ENCODE results near the gene ADAMTSL3. TPM values are rescaled to one million over a fixed set of nuclear protein-coding genes. Genes with fewer than 3 reads are reported as not detected.

The ADAMTSL3 gene
- total and polyA plus RNA-seq, 8 donors, result 10.5 to 27.6 (median 17.4) TPM

DNA sequence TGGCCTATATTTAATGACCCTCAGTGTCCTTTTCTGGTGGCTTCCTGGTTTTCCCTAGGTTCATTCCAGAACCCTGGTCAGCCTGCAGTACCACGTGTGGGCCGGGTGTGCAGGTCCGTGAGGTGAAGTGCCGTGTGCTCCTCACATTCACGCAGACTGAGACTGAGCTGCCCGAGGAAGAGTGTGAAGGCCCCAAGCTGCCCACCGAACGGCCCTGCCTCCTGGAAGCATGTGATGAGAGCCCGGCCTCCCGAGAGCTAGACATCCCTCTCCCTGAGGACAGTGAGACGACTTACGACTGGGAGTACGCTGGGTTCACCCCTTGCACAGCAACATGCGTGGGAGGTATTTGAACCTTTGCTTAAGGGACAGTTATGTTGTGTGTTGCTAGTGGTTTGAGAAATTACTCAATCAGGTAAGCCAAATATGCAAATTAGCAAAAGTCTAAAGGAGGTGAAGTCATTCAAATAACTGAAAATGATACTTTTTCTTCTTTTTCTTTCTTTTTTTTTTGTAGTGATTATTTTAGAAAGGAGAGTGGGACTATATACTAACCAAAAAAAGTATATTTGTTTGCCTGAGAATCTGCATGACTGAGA lies 259.2 kb downstream of the ADAMTSL3 start:
- DNase-seq (peak in 1 of 4 donors; percentile 67), ATAC-seq (no peak)
- intact Hi-C loops (cut with DNase I), result no loop called here
- H3K9me3 ChIP-seq, result peaks cover 0 to 4% of the 10 kb centered on the region in 2 donors
- H3K27ac ChIP-seq, result no peak overlapping the region
- TF ChIP-seq, protein P1, sequence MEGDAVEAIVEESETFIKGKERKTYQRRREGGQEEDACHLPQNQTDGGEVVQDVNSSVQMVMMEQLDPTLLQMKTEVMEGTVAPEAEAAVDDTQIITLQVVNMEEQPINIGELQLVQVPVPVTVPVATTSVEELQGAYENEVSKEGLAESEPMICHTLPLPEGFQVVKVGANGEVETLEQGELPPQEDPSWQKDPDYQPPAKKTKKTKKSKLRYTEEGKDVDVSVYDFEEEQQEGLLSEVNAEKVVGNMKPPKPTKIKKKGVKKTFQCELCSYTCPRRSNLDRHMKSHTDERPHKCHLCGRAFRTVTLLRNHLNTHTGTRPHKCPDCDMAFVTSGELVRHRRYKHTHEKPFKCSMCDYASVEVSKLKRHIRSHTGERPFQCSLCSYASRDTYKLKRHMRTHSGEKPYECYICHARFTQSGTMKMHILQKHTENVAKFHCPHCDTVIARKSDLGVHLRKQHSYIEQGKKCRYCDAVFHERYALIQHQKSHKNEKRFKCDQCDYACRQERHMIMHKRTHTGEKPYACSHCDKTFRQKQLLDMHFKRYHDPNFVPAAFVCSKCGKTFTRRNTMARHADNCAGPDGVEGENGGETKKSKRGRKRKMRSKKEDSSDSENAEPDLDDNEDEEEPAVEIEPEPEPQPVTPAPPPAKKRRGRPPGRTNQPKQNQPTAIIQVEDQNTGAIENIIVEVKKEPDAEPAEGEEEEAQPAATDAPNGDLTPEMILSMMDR (IDR thresholded peaks at IDR 0.05), result no peak
- H3K27me3 ChIP-seq, result no peaks in the 10 kb centered on the region
- no peak overlapping the region for H3K4me3 ChIP-seq
- no peaks in the 10 kb centered on the region for H3K4me1 ChIP-seq
- H3K36me3 ChIP-seq, result no peaks in the 10 kb centered on the region

DNA sequence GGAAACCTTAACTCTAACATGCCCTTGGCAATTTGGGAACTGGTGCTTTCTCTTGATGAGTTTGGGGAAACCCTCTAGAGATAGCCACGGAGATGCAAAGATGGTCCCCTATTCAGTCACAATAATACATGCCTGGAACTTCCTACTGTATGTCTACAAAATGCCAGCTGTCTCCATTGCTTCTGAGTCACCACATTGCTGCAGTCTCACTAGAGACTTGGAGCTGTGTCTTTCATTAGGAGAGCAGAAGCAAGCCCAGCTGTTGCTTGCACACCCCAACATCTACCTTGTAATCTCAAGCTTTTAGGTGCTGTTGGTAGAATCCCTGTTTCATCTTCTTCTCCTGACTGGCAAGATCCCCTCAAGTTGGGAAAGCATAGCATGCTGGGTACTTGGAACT lies 261.0 kb downstream of the ADAMTSL3 start:
- H3K9me3 ChIP-seq, result no peaks in the 10 kb centered on the region
- H3K4me1 ChIP-seq, result no peaks in the 10 kb centered on the region
- TF ChIP-seq, protein P1 (IDR thresholded peaks at IDR 0.05), result no peak
- ATAC-seq (no peak), DNase-seq (no peak)
- H3K4me3 ChIP-seq, result no peak overlapping the region
- H3K36me3 ChIP-seq, result no peaks in the 10 kb centered on the region
- intact Hi-C loops (cut with DNase I), result no loop called here
- H3K27ac ChIP-seq, result no peak overlapping the region
- H3K27me3 ChIP-seq, result no peaks in the 10 kb centered on the region

DNA sequence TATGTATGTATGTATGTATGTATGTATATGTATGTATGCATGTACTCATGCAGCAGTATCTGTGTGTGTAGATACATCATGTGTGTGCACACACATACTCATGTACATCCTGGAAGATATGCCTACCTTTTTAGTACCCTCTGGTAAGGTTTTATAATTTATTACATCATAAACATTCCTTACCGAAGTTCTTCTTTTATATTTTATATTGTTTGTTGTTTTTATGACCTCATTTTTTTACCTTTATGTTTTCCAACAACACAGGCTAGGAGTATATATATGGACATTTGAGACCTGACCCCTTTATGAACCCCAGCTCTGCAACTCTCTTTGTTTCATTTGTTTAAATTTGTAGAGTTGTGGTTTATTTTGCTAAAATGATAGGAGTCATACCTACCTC lies 263.5 kb downstream of the ADAMTSL3 start:
- H3K4me3 ChIP-seq, result no peak overlapping the region
- H3K4me1 ChIP-seq, result no peaks in the 10 kb centered on the region
- H3K27me3 ChIP-seq, result no peaks in the 10 kb centered on the region
- no peak for ATAC-seq
- TF ChIP-seq, protein P1 (IDR thresholded peaks at IDR 0.05), result no peak
- H3K9me3 ChIP-seq, result no peaks in the 10 kb centered on the region
- no peaks in the 10 kb centered on the region for H3K36me3 ChIP-seq
- intact Hi-C loops (cut with DNase I), result no loop called here
- DNase-seq, result no peak
- H3K27ac ChIP-seq, result no peak overlapping the region

DNA sequence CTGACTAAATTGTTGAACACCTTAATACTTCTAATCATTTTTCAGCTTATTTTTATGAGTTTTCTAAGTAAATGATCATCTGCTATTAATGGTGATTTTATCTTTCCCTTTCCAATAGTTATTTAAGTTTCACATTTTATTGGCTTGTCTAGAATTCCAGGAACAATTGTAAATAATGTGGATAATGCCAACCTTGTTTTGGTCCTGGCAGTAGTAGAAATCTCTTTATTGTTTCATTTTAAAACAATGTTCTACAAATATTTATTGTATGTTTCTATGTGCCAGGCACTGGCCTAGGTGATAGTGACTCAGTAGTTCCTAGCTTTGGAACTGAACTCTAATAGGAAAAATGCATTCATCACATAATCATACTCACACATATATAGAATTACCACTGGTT lies 264.1 kb downstream of the ADAMTSL3 start:
- Histone ChIP-seq H3K36me3 (no peaks in the 10 kb centered on the region), H3K9me3 (no peaks in the 10 kb centered on the region), H3K4me3 (no peak overlapping the region), H3K27ac (no peak overlapping the region), H3K27me3 (no peaks in the 10 kb centered on the region), H3K4me1 (no peaks in the 10 kb centered on the region)
- intact Hi-C loops (cut with DNase I), result no loop called here
- ATAC-seq, result no peak
- TF ChIP-seq, protein P1 (IDR thresholded peaks at IDR 0.05), result no peak
- no peak for DNase-seq

DNA sequence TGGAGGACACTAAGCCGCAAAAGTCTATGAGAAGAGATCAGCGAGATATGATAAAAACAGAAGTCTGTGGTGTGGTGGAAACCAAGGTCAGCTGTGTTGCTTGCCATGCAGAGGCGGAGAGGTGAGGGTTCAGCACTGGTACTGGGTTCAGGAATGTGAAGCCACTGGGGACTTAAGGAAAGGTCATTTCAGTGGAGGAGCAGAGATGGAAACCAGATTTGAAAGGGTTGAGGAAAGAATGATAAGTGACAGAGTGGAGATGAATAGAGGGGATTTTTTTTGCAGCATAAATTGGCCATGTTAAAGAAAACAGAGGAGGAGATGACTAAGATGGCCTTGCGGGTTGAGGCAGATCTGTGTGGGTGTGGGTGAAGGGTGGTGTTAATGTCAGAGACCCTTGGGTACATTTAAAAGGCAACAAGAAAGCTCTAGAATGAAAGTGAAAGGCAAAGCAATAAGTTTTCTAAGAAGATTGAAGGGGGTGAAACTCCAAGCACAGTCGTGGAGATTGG lies 265.5 kb downstream of the ADAMTSL3 start:
- DNase-seq (no peak), ATAC-seq (no peak)
- TF ChIP-seq, protein P1 (IDR thresholded peaks at IDR 0.05), result no peak
- intact Hi-C loops (cut with DNase I), result no loop called here
- H3K27me3 ChIP-seq, result no peaks in the 10 kb centered on the region
- H3K36me3 ChIP-seq, result no peaks in the 10 kb centered on the region
- H3K9me3 ChIP-seq, result no peaks in the 10 kb centered on the region
- H3K4me3 ChIP-seq, result no peak overlapping the region
- H3K27ac ChIP-seq, result no peak overlapping the region
- no peaks in the 10 kb centered on the region for H3K4me1 ChIP-seq
